ENCODE data around the gene ISCU. TPM values are rescaled to one million over a fixed set of nuclear protein-coding genes. Genes with fewer than 3 reads are reported as not detected.

ISCU gene
- total and polyA plus RNA-seq, 2 donors (not counting 3 experiments of a cell fraction or from before 2014, with no cell fraction given): 74.8 to 78.6 TPM

DNA sequence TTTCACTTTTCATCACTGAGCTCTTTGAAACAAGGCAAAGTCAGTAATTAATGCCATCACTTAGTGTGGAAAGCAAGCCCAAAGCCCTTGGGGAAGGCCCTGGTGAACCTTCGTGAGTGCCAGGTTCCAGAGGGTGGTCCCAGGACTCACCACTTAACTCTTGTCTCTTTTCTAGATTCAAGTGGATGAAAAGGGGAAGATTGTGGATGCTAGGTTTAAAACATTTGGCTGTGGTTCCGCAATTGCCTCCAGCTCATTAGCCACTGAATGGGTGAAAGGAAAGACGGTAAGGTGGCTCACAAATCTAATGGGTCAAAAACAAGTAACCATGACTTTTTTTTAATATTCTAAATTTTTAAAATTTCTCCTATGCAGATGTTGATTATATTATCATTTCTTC, 2.8 kb downstream of the ISCU start:
- Histone ChIP-seq H2AFZ (ENCODE audit: low read depth, low read length) (no peak overlapping the region), H3K9ac (replicated peaks; ENCODE audit: extremely low read depth, insufficient read depth, low read length) (no peak overlapping the region), H3K9me1 (replicated peaks; ENCODE audit: control insufficient read depth, extremely low read depth, insufficient read depth, low read length) (no peaks in the 10 kb centered on the region), H3K4me1 (ENCODE audit: control insufficient read depth, extremely low read depth, insufficient read depth, low read length) (peaks cover 29% of the 10 kb centered on the region), H3K4me3 (replicated peaks in 1 of 3; ENCODE audit: insufficient read depth in 1 of 3, low read depth in 1 of 3, low read length in 3 of 3) (no peak overlapping the region), H3K4me2 (ENCODE audit: insufficient read depth, low read length) (no peak overlapping the region), H3K27ac (ENCODE audit: insufficient read depth, low read depth, low read length) (no peak overlapping the region), H3K36me3 (ENCODE audit: control insufficient read depth in 2 of 2, extremely low read depth in 1 of 2, insufficient read depth in 2 of 2, low read length in 2 of 2) (peaks cover 15 to 17% of the 10 kb centered on the region in 2 experiments), H3K79me2 (ENCODE audit: control insufficient read depth, insufficient read depth, low read length) (peaks cover 12% of the 10 kb centered on the region), H4K20me1 (replicated peaks; ENCODE audit: control insufficient read depth, extremely low read depth, insufficient read depth, low read length) (no peaks in the 10 kb centered on the region), H3K9me3 (replicated peaks; ENCODE audit: control insufficient read depth, insufficient read depth, low read length) (no peaks in the 10 kb centered on the region), H3K27me3 (ENCODE audit: control insufficient read depth in 2 of 2, insufficient read depth in 2 of 2, low read length in 2 of 2) (no peaks in the 10 kb centered on the region)
- no TSS peak for BruUV-seq (replicated peaks)
- POLR2A ChIA-PET: interaction anchor here (0.6 kb wide), 1 partner anchor 269 kb away, joined by 3 read pairs; no protein-coding TSS in a partner anchor
- DNase-seq (ENCODE audit: low read depth, low spot score): no peak
- intact Hi-C loops (cut with micrococcal nuclease) (no loop called here), dilution Hi-C loops (cut with MboI; ENCODE audit: extremely low pct_ligation_motif_present, low sequenced_read_pairs) (no loop called here)
- CTCF ChIA-PET: interaction anchor here (0.8 to 3.1 kb wide), 8 partner anchors 53 to 529 kb away, joined by 3 to 55 read pairs (median 4); partner anchors contain the start of gene ALKBH2
- TF ChIP-seq MYC (IDR thresholded peaks at IDR 0.05; ENCODE audit: low read depth, low read length) (no peak), POLR2A (IDR thresholded peaks at IDR 0.05; ENCODE audit: low read depth, low read length) (no peak), EZH2 (IDR thresholded peaks at IDR 0.05; ENCODE audit: borderline replicate concordance, low read depth, low read length, severe bottlenecking) (no peak)
- TF ChIP-seq, protein P1, sequence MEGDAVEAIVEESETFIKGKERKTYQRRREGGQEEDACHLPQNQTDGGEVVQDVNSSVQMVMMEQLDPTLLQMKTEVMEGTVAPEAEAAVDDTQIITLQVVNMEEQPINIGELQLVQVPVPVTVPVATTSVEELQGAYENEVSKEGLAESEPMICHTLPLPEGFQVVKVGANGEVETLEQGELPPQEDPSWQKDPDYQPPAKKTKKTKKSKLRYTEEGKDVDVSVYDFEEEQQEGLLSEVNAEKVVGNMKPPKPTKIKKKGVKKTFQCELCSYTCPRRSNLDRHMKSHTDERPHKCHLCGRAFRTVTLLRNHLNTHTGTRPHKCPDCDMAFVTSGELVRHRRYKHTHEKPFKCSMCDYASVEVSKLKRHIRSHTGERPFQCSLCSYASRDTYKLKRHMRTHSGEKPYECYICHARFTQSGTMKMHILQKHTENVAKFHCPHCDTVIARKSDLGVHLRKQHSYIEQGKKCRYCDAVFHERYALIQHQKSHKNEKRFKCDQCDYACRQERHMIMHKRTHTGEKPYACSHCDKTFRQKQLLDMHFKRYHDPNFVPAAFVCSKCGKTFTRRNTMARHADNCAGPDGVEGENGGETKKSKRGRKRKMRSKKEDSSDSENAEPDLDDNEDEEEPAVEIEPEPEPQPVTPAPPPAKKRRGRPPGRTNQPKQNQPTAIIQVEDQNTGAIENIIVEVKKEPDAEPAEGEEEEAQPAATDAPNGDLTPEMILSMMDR (IDR thresholded peaks at IDR 0.05; ENCODE audit: extremely low read depth in 1 of 2, insufficient read depth in 1 of 2, low read depth in 1 of 2, low read length in 2 of 2): no peak
- TF ChIP-seq, protein P2, sequence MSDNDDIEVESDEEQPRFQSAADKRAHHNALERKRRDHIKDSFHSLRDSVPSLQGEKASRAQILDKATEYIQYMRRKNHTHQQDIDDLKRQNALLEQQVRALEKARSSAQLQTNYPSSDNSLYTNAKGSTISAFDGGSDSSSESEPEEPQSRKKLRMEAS (IDR thresholded peaks at IDR 0.05; ENCODE audit: insufficient read depth, insufficient read length): no peak
- FAIRE-seq: no peak

DNA sequence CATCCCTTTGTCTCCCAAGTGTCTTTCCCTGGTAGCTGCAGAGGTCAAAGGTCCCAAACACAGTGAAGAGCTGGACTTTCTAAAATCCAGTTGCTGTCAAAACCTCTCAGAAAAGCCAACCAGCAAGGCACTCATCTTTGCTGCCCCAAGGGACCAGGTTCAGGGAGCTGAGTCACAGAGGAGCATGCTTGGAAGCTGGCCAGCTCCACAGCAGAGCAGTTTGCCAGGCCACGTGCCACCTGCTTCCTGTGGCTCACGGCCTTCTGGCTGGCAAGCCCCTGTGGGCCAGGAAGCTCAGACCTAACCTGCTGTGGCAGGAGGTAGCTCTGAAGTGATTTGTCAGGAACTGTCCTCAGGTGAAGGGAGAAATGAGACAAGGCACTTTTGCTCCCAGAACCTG, 3.6 kb downstream of the ISCU start:
- no peak overlapping the region for H3K4me2 ChIP-seq (ENCODE audit: insufficient read depth, low read length)
- no peak overlapping the region for H2AFZ ChIP-seq (ENCODE audit: low read depth, low read length)
- no peaks in the 10 kb centered on the region for H3K9me3 ChIP-seq (replicated peaks; ENCODE audit: control insufficient read depth, insufficient read depth, low read length)
- H3K4me3 ChIP-seq (replicated peaks in 1 of 3; ENCODE audit: insufficient read depth in 1 of 3, low read depth in 1 of 3, low read length in 3 of 3): no peak overlapping the region
- peak overlapping the region; percentile 27 for H3K27ac ChIP-seq (ENCODE audit: insufficient read depth, low read depth, low read length)
- no peaks in the 10 kb centered on the region for H3K9me1 ChIP-seq (replicated peaks; ENCODE audit: control insufficient read depth, extremely low read depth, insufficient read depth, low read length)
- BruUV-seq (replicated peaks): no TSS peak
- H3K9ac ChIP-seq (replicated peaks; ENCODE audit: extremely low read depth, insufficient read depth, low read length): no peak overlapping the region
- peak; percentile 85 for FAIRE-seq
- POLR2A ChIA-PET: no interaction called here
- peaks cover 27% of the 10 kb centered on the region for H3K4me1 ChIP-seq (ENCODE audit: control insufficient read depth, extremely low read depth, insufficient read depth, low read length)
- H3K36me3 ChIP-seq (ENCODE audit: control insufficient read depth in 2 of 2, extremely low read depth in 1 of 2, insufficient read depth in 2 of 2, low read length in 2 of 2): peaks cover 15 to 17% of the 10 kb centered on the region in 2 experiments
- CTCF ChIA-PET: interaction anchor here (0.5 to 3.1 kb wide), 9 partner anchors 52 to 828 kb away, joined by 3 to 55 read pairs (median 5); partner anchors contain the start of gene ALKBH2
- dilution Hi-C loops (cut with MboI; ENCODE audit: extremely low pct_ligation_motif_present, low sequenced_read_pairs): no loop called here
- intact Hi-C loops (cut with micrococcal nuclease): no loop called here
- H4K20me1 ChIP-seq (replicated peaks; ENCODE audit: control insufficient read depth, extremely low read depth, insufficient read depth, low read length): no peaks in the 10 kb centered on the region
- DNase-seq (ENCODE audit: low read depth, low spot score): peak; percentile 89
- peaks cover 4% of the 10 kb centered on the region for H3K79me2 ChIP-seq (ENCODE audit: control insufficient read depth, insufficient read depth, low read length)
- H3K27me3 ChIP-seq (ENCODE audit: control insufficient read depth in 2 of 2, insufficient read depth in 2 of 2, low read length in 2 of 2): no peaks in the 10 kb centered on the region
- TF ChIP-seq, protein P1 (IDR thresholded peaks at IDR 0.05; ENCODE audit: extremely low read depth in 1 of 2, insufficient read depth in 1 of 2, low read depth in 1 of 2, low read length in 2 of 2): no peak
- TF ChIP-seq, protein P2 (IDR thresholded peaks at IDR 0.05; ENCODE audit: insufficient read depth, insufficient read length): peak; percentile 86
- peak; percentile 77 for TF ChIP-seq MYC (IDR thresholded peaks at IDR 0.05; ENCODE audit: low read depth, low read length)
- TF ChIP-seq JUN (IDR thresholded peaks at IDR 0.05; ENCODE audit: borderline replicate concordance, insufficient read depth, insufficient read length, low read depth): peak; percentile 1
- TF ChIP-seq GATA2 (IDR thresholded peaks at IDR 0.05; ENCODE audit: insufficient read depth, insufficient read length, low read depth, low read length): no peak
- no peak for TF ChIP-seq POLR2A (IDR thresholded peaks at IDR 0.05; ENCODE audit: low read depth, low read length)
- no peak for TF ChIP-seq EZH2 (IDR thresholded peaks at IDR 0.05; ENCODE audit: borderline replicate concordance, low read depth, low read length, severe bottlenecking)
- peak; percentile 71 for TF ChIP-seq FOS (IDR thresholded peaks at IDR 0.05; ENCODE audit: borderline replicate concordance, insufficient read depth, low read length)
- peak; percentile 78 for TF ChIP-seq POLR2AphosphoS5 (IDR thresholded peaks at IDR 0.05; ENCODE audit: insufficient read depth, low read depth, low read length)
